Stimulated activated memory B cell treated with anti-CD40 and anti-IgM and Interleukin-4, amounts not matched to agents 10 μg/mL and 1 μg/mL and 100 μg/mL, for 72 hours (primary cell): ENCODE measurements around the gene ZNF648.
"Not testable (repeated sequence)": the region's sequence is repeated elsewhere in the genome, so short reads cannot be mapped to it uniquely, and the experiment has no call there.

Experiments
- ATAC-seq: fragments of 150-1000 bp; cut with Tn5 transposase; 2 replicates; pipeline ENCODE4 v1.10.0; 2021
- H3K27ac Mint-ChIP-seq: one replicate; pipeline ENCODE4 v1.8.0; 2022; ENCODE audit warnings: mild to moderate bottlenecking, mixed read lengths
- H3K27me3 Mint-ChIP-seq: one replicate; pipeline ENCODE4 v1.8.0; 2022; ENCODE audit warnings: mixed read lengths
- H3K36me3 Mint-ChIP-seq: one replicate; pipeline ENCODE4 v1.8.0; 2022; ENCODE audit warnings: mixed read lengths
- H3K4me1 Mint-ChIP-seq: one replicate; pipeline ENCODE4 v1.8.0; 2022; ENCODE audit warnings: mixed read lengths
- H3K4me3 Mint-ChIP-seq: one replicate; pipeline ENCODE4 v1.8.0; 2022; ENCODE audit warnings: mild to moderate bottlenecking, moderate library complexity, mixed read lengths
- H3K9me3 Mint-ChIP-seq: one replicate; pipeline ENCODE4 v1.8.0; 2022; ENCODE audit warnings: mixed read lengths

Gene ZNF648

GRCh38 chr1:182061594-182061993 is at the start of gene ZNF648:
TSS of gene ZNF648 (minus strand) at chr1:182061712. CDS start at chr1:182058010, 3,702 bp downstream.
- H3K9me3 Mint-ChIP-seq = peaks cover 4% of the 10 kb centered on the region
- no peak within 1 kb of the TSS for H3K27ac Mint-ChIP-seq
- H3K4me3 Mint-ChIP-seq = no peak within 1 kb of the TSS
- peaks cover 85% of the 10 kb centered on the region for H3K27me3 Mint-ChIP-seq
- no peaks in the 10 kb centered on the region for H3K4me1 Mint-ChIP-seq
- no peak for ATAC-seq
- H3K36me3 Mint-ChIP-seq = no peaks in the 10 kb centered on the region

GRCh38 chr1:182110635-182111034 is 49.1 kb upstream of the ZNF648 start:
- H3K27ac Mint-ChIP-seq = no peak overlapping the region
- no peaks in the 10 kb centered on the region for H3K36me3 Mint-ChIP-seq
- peaks cover 8% of the 10 kb centered on the region for H3K9me3 Mint-ChIP-seq
- no peaks in the 10 kb centered on the region for H3K4me1 Mint-ChIP-seq
- ATAC-seq = no peak
- H3K4me3 Mint-ChIP-seq = no peak overlapping the region
- H3K27me3 Mint-ChIP-seq = peaks cover 53% of the 10 kb centered on the region

- no peaks in the 10 kb centered on the region for H3K36me3 Mint-ChIP-seq
- H3K4me1 Mint-ChIP-seq = no peaks in the 10 kb centered on the region
- no peak overlapping the region for H3K27ac Mint-ChIP-seq
- peaks cover 50% of the 10 kb centered on the region for H3K27me3 Mint-ChIP-seq
- no peak overlapping the region for H3K4me3 Mint-ChIP-seq
- H3K9me3 Mint-ChIP-seq = peaks cover 8% of the 10 kb centered on the region
- ATAC-seq = no peak
Measured at GRCh38 chr1:182109771-182110170, 48.3 kb upstream of the ZNF648 start.

GRCh38 chr1:182107209-182107608 is 45.7 kb upstream of the ZNF648 start:
- Mint-ChIP-seq H3K4me3 (no peak overlapping the region), H3K27ac (no peak overlapping the region), H3K9me3 (peaks cover 8% of the 10 kb centered on the region), H3K4me1 (no peaks in the 10 kb centered on the region), H3K27me3 (peaks cover 46% of the 10 kb centered on the region), H3K36me3 (no peaks in the 10 kb centered on the region)
- ATAC-seq = no peak

GRCh38 chr1:182102043-182102416 is 40.5 kb upstream of the ZNF648 start:
- peaks cover 29% of the 10 kb centered on the region for H3K27me3 Mint-ChIP-seq
- no peaks in the 10 kb centered on the region for H3K36me3 Mint-ChIP-seq
- no peak overlapping the region for H3K4me3 Mint-ChIP-seq
- H3K4me1 Mint-ChIP-seq = no peaks in the 10 kb centered on the region
- ATAC-seq = no peak
- no peak overlapping the region for H3K27ac Mint-ChIP-seq
- peaks cover 1% of the 10 kb centered on the region for H3K9me3 Mint-ChIP-seq

GRCh38 chr1:182101415-182102042 is 40.0 kb upstream of the ZNF648 start:
- Mint-ChIP-seq H3K27me3 (peaks cover 26% of the 10 kb centered on the region), H3K4me1 (no peaks in the 10 kb centered on the region), H3K9me3 (no peaks in the 10 kb centered on the region), H3K4me3 (no peak overlapping the region), H3K36me3 (no peaks in the 10 kb centered on the region), H3K27ac (no peak overlapping the region)
- no peak for ATAC-seq

- Mint-ChIP-seq H3K9me3 (no peaks in the 10 kb centered on the region), H3K27me3 (peaks cover 22% of the 10 kb centered on the region), H3K4me3 (no peak overlapping the region), H3K27ac (no peak overlapping the region), H3K36me3 (no peaks in the 10 kb centered on the region), H3K4me1 (no peaks in the 10 kb centered on the region)
- ATAC-seq = no peak
Measured at GRCh38 chr1:182098301-182098700, 36.8 kb upstream of the ZNF648 start.

GRCh38 chr1:182095946-182096345 is 34.4 kb upstream of the ZNF648 start:
- Mint-ChIP-seq H3K27me3 (peaks cover 12% of the 10 kb centered on the region), H3K4me1 (no peaks in the 10 kb centered on the region), H3K4me3 (no peak overlapping the region), H3K36me3 (no peaks in the 10 kb centered on the region), H3K9me3 (no peaks in the 10 kb centered on the region), H3K27ac (no peak overlapping the region)
- no peak for ATAC-seq

- not testable (repeated sequence) for H3K36me3 Mint-ChIP-seq, H3K27ac Mint-ChIP-seq, H3K9me3 Mint-ChIP-seq, H3K4me1 Mint-ChIP-seq, ATAC-seq, H3K4me3 Mint-ChIP-seq
- peaks cover 12% of the 10 kb centered on the region for H3K27me3 Mint-ChIP-seq
Measured at GRCh38 chr1:182094514-182095005, 33.0 kb upstream of the ZNF648 start.

- Mint-ChIP-seq H3K27me3 (peaks cover 12% of the 10 kb centered on the region), H3K4me3 (no peak overlapping the region), H3K4me1 (no peaks in the 10 kb centered on the region), H3K36me3 (no peaks in the 10 kb centered on the region), H3K9me3 (no peaks in the 10 kb centered on the region), H3K27ac (no peak overlapping the region)
- ATAC-seq = no peak
Measured at GRCh38 chr1:182093781-182094180, 32.3 kb upstream of the ZNF648 start.

GRCh38 chr1:182092336-182092735 is 30.8 kb upstream of the ZNF648 start:
- peaks cover 12% of the 10 kb centered on the region for H3K27me3 Mint-ChIP-seq
- no peaks in the 10 kb centered on the region for H3K9me3 Mint-ChIP-seq
- H3K4me3 Mint-ChIP-seq = no peak overlapping the region
- no peak for ATAC-seq
- H3K36me3 Mint-ChIP-seq = no peaks in the 10 kb centered on the region
- no peaks in the 10 kb centered on the region for H3K4me1 Mint-ChIP-seq
- H3K27ac Mint-ChIP-seq = no peak overlapping the region

- no peaks in the 10 kb centered on the region for H3K9me3 Mint-ChIP-seq
- no peak for ATAC-seq
- H3K4me3 Mint-ChIP-seq = no peak overlapping the region
- peaks cover 12% of the 10 kb centered on the region for H3K27me3 Mint-ChIP-seq
- H3K4me1 Mint-ChIP-seq = no peaks in the 10 kb centered on the region
- no peaks in the 10 kb centered on the region for H3K36me3 Mint-ChIP-seq
- H3K27ac Mint-ChIP-seq = no peak overlapping the region
Measured at GRCh38 chr1:182091083-182091482, 29.6 kb upstream of the ZNF648 start.

- H3K36me3 Mint-ChIP-seq = no peaks in the 10 kb centered on the region
- no peaks in the 10 kb centered on the region for H3K27me3 Mint-ChIP-seq
- H3K9me3 Mint-ChIP-seq = no peaks in the 10 kb centered on the region
- H3K27ac Mint-ChIP-seq = no peak overlapping the region
- ATAC-seq = no peak
- no peak overlapping the region for H3K4me3 Mint-ChIP-seq
- no peaks in the 10 kb centered on the region for H3K4me1 Mint-ChIP-seq
Measured at GRCh38 chr1:182087719-182088350, 26.3 kb upstream of the ZNF648 start.

- ATAC-seq = no peak
- Mint-ChIP-seq H3K27ac (no peak overlapping the region), H3K36me3 (no peaks in the 10 kb centered on the region)
Measured at GRCh38 chr1:182087304-182087703, 25.8 kb upstream of the ZNF648 start.

GRCh38 chr1:182086620-182087019 is 25.1 kb upstream of the ZNF648 start:
- ATAC-seq = no peak
- Mint-ChIP-seq H3K9me3 (no peaks in the 10 kb centered on the region), H3K36me3 (no peaks in the 10 kb centered on the region), H3K4me3 (no peak overlapping the region), H3K4me1 (no peaks in the 10 kb centered on the region), H3K27me3 (no peaks in the 10 kb centered on the region), H3K27ac (no peak overlapping the region)

More at GRCh38 chr1:182087304-182087703, 25.8 kb upstream of the ZNF648 start:
- Mint-ChIP-seq H3K9me3 (no peaks in the 10 kb centered on the region), H3K4me1 (no peaks in the 10 kb centered on the region), H3K27me3 (no peaks in the 10 kb centered on the region), H3K4me3 (no peak overlapping the region)

GRCh38 chr1:182086136-182086535 is 24.6 kb upstream of the ZNF648 start:
- H3K36me3 Mint-ChIP-seq = no peaks in the 10 kb centered on the region
- no peaks in the 10 kb centered on the region for H3K9me3 Mint-ChIP-seq
- no peaks in the 10 kb centered on the region for H3K4me1 Mint-ChIP-seq
- no peaks in the 10 kb centered on the region for H3K27me3 Mint-ChIP-seq
- H3K27ac Mint-ChIP-seq = no peak overlapping the region
- no peak overlapping the region for H3K4me3 Mint-ChIP-seq
- no peak for ATAC-seq
